Right renal cortex interstitium (tissue), 3 donors: Measurements from ENCODE around the gene KIAA0930. TPM values are rescaled to one million over a fixed set of nuclear protein-coding genes. Genes with fewer than 3 reads are reported as not detected.
"Not testable (repeated sequence)": the region's sequence is repeated elsewhere in the genome, so short reads cannot be mapped to it uniquely, and the experiment has no call there.

Experiments used
- DNase-seq, 3 donors: peaks; one replicate each; pipeline ENCODE4 v3.0.0-alpha.2; 2013; ENCODE audit warnings: low read depth in 3 of 3, low spot score in 2 of 3
- polyA plus RNA-seq, 3 donors: library from polyadenylated mRNA; unstranded; fragments of 120-200 nt; gene quantifications; one replicate each; pipeline ENCODE4 v1.2.1, GENCODE V29; 2013; ENCODE audit not compliant: insufficient read length in 3 of 3

The KIAA0930 gene
- polyA plus RNA-seq, 3 donors = 16.8 to 17.8 (median 16.8) TPM

DNA sequence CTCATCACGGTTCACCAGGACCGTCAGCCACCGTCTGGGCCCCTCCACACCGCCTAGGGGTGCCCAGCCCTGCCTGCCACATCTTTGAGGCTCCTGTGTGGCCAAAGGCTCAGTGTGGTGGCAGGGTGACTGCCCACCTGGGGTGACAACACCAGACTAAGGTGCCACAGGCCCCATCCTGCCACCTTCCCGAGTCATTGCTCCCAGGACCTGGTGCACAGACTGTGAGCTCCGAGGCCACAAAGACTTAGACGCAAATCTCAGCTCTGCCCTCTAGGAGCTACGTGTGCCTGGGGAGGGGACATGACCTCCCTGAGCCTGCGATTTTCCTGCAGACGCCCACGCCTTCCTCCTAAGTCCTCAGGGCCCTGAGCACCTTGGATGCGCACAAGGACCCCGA, 36.5 kb downstream of the KIAA0930 start:
- DNase-seq = no peak

DNA sequence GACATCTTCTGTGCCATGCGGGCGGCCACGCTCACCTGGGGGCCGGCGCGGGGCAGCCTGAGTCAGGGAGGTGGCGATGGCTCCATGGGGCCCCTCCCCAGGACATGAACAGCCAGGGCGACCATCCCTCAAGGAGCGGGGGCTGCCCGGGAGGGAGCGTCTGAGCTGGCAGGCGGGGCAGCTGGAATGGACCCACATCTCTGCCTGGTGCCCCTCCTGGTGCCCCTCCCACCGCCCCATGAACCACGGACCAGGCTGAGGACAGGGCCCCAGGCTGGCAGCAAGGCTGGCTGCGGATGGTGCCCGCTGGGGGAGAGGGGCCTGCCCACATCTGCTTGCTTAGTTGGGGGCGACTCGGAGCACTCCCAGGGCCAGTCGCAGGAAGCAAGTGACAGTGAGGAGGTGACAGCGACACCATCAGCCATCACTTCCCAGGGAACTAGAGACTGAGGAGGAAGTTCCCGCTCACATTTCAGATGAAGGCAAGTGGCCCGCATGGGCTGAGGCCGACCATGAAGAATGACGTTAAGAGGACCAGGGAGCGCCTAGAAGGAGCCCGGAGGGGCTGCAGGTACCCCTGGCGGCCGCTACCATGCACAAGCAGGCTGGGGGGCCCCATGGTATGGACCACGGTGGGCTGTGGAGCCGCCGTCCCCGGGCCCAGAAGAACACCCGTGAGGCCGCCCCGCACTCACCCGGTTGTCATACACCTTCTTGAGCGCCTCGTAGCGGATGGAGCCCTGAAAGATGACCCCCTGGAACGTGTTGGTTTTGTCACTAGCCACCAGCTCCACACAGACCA, 37.3 kb downstream of the KIAA0930 start:
- no peak for DNase-seq

DNA sequence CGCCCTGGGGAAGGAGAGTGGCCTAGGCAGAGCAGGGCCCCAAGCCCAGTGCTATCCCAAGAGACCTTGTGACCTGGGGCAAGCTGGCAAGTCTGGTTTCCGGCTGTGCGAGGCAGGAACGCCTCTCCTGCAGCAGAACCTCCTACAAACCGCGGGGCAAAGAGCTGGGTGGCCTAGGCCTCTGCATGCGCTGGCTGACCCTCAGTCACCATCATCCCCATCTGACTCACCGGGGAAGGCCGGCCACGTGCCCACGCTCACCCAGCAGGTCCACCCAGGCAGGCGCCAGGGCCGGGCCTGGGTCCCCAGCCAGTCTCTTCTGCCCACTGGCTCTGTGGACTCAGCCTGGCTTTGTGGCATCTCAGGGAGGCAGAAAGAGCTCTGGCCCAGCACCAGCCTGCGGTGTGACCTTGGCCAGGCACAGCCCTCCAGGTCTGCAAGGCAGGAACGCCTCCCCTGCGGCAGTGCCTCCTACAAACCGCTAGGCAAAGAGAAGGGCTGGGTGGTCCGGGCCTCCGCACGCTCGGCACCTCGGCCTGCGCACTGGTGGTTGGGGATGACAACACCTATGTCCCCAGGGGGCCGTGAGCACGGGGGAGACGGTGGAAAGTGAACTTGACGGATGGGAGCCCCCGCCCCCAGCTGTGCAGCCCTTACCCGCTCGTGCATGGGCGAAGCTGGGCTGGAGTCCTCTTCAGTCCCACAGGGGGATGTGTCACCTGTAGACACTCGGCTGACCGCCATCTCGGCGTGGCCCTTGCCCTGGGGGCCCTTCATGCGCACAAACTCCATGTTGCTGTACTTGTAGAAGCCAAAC, 38.2 kb downstream of the KIAA0930 start:
- DNase-seq = no peak

GRCh38 chr22:45201678-45202332, 38.9 kb downstream of the KIAA0930 start:
- DNase-seq = no peak

- no peak for DNase-seq
Observed at GRCh38 chr22:45200860-45201511, 39.7 kb downstream of the KIAA0930 start.

DNA sequence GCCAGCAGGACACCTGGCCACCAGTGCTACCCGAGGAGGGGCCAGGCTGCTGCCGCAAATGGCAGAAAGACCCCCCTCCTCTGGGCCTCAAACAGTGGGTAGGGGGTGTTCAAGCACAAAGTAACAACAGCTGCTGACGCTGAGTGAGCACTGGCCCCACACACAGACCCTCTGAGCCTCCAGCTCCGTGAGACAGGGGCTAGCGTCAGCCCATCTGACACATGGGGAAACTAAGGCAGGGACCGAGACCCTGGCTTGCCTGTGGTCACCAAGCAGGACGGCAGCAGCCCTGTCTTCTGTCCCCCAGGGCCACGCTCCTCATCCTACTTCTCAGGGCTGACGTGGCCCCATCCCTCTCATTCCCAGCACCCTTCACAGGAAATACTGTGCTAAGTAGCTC, 40.5 kb downstream of the KIAA0930 start:
- DNase-seq = no peak

DNA sequence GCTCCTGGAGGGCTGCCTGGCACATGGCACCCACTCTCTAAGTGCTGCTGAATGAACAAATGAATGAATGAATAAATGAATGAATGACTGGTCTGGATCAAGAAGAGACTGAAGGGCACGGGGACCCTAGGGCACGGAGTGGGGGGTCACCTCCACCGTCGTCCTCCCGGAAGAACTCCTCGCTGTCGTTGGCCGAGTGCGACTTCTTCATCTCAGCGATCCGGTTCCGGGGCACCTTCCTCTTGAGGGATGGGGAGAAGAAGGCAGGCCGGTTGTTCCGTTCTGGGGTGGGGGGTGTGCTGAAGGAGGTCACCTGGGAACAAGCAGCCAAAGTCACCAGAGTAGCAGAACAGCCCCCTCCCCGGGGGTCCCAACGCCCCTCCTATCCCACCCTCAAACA, 41.0 kb downstream of the KIAA0930 start:
- DNase-seq = no peak

GRCh38 chr22:45198463-45198795, 42.3 kb downstream of the KIAA0930 start:
- no peak for DNase-seq

GRCh38 chr22:45197606-45198462, 42.9 kb downstream of the KIAA0930 start:
- DNase-seq = no peak

DNA sequence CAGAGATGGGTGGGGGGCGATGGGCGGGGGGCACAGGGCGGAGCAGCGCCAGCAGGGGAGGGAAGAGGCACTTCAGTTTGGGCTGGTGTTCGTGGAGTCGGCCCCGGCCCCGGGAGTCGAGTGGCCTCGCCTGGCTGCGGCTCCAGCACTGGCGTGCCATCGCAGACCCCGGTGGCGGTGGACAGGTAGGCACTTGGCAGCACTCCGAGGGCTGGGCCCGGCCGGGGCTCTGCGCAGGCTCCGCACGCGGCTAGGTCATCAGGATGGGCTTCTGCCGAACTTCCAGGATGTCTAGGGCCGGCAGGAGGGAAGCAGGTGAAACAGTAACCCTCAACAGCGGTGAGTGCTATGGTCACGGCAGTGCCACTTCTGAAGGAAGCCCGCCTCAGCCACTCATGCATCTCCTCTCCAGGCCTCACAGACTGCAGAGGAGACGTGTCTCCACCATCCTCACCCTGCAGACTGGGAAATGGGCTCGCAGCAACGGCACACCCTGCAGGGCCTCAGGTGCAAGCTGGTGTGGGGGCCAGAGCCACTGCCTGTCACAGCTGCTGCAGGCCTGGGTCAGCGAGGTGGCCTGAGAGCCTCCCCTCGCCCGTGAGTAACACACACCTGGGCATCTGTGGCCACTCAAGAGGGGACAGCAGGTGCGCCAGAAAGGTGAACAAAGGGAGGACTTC, 43.6 kb downstream of the KIAA0930 start:
- no peak for DNase-seq

DNA sequence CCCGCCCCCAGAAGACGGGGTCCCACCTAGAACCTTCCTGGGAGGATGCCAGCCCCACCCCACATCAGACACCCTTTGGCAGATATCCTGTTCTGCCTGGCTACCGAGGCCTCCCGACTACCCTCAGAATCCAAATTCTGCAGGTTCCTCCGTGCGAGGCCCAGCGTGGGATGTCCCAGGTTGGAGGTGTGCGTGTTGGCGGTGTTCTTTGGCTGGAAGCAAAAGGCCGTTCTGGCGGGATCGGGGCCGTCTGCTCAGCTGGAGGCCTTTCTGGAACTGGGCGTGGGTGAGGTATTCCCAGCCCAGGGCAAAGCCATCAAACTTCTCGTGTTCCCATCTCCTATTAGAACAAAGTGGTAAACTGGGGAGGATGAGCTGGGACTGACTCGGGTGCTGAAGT, 44.4 kb downstream of the KIAA0930 start:
- no peak for DNase-seq

GRCh38 chr22:45195616-45196015, 45.1 kb downstream of the KIAA0930 start:
- no peak for DNase-seq

DNA sequence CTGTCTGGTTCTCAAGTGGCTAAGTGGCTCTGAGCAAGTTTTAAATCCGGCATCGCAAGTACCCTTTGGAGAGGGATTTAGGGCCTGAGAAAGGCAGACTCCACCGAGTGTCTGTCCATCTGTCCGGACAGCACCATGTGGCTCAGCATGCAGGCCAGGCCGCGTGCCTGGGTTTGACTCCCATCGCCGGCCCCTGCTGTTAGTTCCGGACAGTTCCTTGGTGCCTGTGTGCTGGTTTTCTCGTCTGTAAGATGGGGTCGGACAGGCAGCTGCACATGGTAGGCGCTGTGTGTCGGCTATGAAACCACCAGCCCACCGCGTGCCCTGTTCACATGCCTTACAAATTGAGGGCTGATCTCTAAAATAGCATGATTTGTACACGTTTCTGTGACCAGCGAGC, 46.0 kb downstream of the KIAA0930 start:
- DNase-seq = no peak

- DNase-seq = no peak
Observed at GRCh38 chr22:45192701-45193187, 48.0 kb downstream of the KIAA0930 start.

GRCh38 chr22:45191746-45192145, 48.9 kb downstream of the KIAA0930 start:
- not testable (repeated sequence) for DNase-seq

GRCh38 chr22:45190202-45190872, 50.4 kb downstream of the KIAA0930 start:
- DNase-seq = no peak

GRCh38 chr22:45188779-45189178, 51.9 kb downstream of the KIAA0930 start:
- DNase-seq = no peak

DNA sequence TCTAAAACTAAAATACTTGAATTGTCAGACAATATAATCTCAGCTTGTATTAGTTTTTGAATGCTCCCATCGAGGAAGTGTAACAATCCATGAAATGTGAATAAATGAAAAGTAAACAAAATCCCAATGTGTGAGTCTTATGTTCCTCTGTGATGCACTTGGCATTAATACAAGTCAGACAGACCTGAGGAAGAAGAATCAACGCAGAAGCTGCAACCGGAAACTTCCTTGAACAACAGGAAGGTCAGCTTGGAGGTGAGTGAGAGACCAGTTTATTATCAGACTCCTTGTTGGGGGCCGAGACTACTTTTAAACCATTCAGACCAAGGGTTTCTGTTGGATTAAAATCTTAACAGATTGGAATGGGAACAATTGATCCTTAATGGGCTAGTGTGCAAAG, 52.8 kb downstream of the KIAA0930 start:
- DNase-seq = no peak
